ENCODE results near the gene NXPH3. TPM values are rescaled to one million over a fixed set of nuclear protein-coding genes. Genes with fewer than 3 reads are reported as not detected.

NXPH3 gene
- polyA plus RNA-seq, 1 of the 3 experiments (the other 2 are of a cell fraction): 0.30 TPM

DNA sequence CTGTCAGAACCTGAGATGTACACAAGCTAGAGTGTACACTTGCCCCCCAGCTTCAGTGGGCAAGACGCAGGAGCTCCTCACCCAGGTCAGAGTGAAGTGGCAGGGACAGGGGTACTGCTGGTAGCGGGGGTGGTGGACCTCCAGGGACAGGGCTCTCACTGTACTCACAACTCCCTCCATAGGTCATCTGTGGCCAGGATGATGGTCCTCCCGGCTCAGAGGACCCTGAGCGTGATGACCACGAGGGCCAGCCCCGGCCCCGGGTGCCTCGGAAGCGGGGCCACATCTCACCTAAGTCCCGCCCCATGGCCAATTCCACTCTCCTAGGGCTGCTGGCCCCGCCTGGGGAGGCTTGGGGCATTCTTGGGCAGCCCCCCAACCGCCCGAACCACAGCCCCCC is 2.7 kb downstream of the NXPH3 start (continued):
- TF ChIP-seq FOSL2 (IDR thresholded peaks at IDR 0.05; ENCODE audit: borderline replicate concordance, low read depth) (no peak), JUND (IDR thresholded peaks at IDR 0.05) (no peak), ELF1 (IDR thresholded peaks at IDR 0.05) (no peak), FOXJ3 (CRISPR knock-in tag; IDR thresholded peaks at IDR 0.05) (no peak), CHD2 (IDR thresholded peaks at IDR 0.05; ENCODE audit: low read length, partially characterized antibody) (no peak), TEAD4 (IDR thresholded peaks at IDR 0.05; ENCODE audit: borderline replicate concordance, insufficient read depth) (no peak), NRF1 (IDR thresholded peaks at IDR 0.05; ENCODE audit: low read depth, low read length) (no peak)
- TF ChIP-seq, protein P1, sequence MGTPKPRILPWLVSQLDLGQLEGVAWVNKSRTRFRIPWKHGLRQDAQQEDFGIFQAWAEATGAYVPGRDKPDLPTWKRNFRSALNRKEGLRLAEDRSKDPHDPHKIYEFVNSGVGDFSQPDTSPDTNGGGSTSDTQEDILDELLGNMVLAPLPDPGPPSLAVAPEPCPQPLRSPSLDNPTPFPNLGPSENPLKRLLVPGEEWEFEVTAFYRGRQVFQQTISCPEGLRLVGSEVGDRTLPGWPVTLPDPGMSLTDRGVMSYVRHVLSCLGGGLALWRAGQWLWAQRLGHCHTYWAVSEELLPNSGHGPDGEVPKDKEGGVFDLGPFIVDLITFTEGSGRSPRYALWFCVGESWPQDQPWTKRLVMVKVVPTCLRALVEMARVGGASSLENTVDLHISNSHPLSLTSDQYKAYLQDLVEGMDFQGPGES (IDR thresholded peaks at IDR 0.05; ENCODE audit: low read depth, low read length): no peak

DNA sequence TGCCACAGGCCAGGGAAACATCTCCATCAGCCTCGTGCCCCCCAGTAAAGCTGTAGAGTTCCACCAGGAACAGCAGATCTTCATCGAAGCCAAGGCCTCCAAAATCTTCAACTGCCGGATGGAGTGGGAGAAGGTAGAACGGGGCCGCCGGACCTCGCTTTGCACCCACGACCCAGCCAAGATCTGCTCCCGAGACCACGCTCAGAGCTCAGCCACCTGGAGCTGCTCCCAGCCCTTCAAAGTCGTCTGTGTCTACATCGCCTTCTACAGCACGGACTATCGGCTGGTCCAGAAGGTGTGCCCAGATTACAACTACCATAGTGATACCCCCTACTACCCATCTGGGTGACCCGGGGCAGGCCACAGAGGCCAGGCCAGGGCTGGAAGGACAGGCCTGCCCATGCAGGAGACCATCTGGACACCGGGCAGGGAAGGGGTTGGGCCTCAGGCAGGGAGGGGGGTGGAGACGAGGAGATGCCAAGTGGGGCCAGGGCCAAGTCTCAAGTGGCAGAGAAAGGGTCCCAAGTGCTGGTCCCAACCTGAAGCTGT is 3.4 kb downstream of the NXPH3 start:
- DNase-seq: peak; percentile 36
- Histone ChIP-seq H3K4me3 (ENCODE audit: low read depth in 2 of 2, low read length in 1 of 2) (no peak overlapping the region), H3K9me3 (no peaks in the 10 kb centered on the region), H2AFZ (ENCODE audit: low read depth) (no peak overlapping the region), H3K27ac (ENCODE audit: low read depth in 2 of 2, low read length in 1 of 2) (no peak overlapping the region), H4K20me1 (ENCODE audit: insufficient read depth) (no peaks in the 10 kb centered on the region), H3K4me1 (ENCODE audit: control insufficient read depth in 1 of 2, insufficient read depth in 2 of 2, low read depth in 1 of 2, low read length in 1 of 2) (peaks cover 9 to 20% of the 10 kb centered on the region in 2 experiments; a peak in 2 of 4 replicates), H3K79me2 (ENCODE audit: insufficient read depth) (no peaks in the 10 kb centered on the region), H3K36me3 (replicated peaks in 1 of 2; ENCODE audit: control insufficient read depth in 1 of 2, insufficient read depth in 2 of 2, low read length in 1 of 2) (no peaks in the 10 kb centered on the region), H3F3A (replicated peaks; ENCODE audit: insufficient read depth) (no peaks in the 10 kb centered on the region), H3K4me2 (no peak overlapping the region), H3K27me3 (ENCODE audit: insufficient read depth) (no peaks in the 10 kb centered on the region), H3K9ac (no peak overlapping the region), H3K9me2 (no peaks in the 10 kb centered on the region)
- TF ChIP-seq EZH2phosphoT487 (IDR thresholded peaks at IDR 0.05; ENCODE audit: borderline replicate concordance, low read depth) (no peak), NFIC (IDR thresholded peaks at IDR 0.05; ENCODE audit: borderline replicate concordance) (no peak), CHD2 (IDR thresholded peaks at IDR 0.05; ENCODE audit: low read length, partially characterized antibody) (no peak), ELF1 (IDR thresholded peaks at IDR 0.05) (no peak), MXI1 (IDR thresholded peaks at IDR 0.05; ENCODE audit: low read depth, low read length) (no peak), RFX5 (IDR thresholded peaks at IDR 0.05; ENCODE audit: low read length) (no peak)
- TF ChIP-seq, protein P2, sequence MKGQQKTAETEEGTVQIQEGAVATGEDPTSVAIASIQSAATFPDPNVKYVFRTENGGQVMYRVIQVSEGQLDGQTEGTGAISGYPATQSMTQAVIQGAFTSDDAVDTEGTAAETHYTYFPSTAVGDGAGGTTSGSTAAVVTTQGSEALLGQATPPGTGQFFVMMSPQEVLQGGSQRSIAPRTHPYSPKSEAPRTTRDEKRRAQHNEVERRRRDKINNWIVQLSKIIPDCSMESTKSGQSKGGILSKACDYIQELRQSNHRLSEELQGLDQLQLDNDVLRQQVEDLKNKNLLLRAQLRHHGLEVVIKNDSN (IDR thresholded peaks at IDR 0.05; ENCODE audit: borderline replicate concordance, low read depth): no peak
- TF ChIP-seq, protein P3, sequence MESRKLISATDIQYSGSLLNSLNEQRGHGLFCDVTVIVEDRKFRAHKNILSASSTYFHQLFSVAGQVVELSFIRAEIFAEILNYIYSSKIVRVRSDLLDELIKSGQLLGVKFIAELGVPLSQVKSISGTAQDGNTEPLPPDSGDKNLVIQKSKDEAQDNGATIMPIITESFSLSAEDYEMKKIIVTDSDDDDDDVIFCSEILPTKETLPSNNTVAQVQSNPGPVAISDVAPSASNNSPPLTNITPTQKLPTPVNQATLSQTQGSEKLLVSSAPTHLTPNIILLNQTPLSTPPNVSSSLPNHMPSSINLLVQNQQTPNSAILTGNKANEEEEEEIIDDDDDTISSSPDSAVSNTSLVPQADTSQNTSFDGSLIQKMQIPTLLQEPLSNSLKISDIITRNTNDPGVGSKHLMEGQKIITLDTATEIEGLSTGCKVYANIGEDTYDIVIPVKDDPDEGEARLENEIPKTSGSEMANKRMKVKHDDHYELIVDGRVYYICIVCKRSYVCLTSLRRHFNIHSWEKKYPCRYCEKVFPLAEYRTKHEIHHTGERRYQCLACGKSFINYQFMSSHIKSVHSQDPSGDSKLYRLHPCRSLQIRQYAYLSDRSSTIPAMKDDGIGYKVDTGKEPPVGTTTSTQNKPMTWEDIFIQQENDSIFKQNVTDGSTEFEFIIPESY (IDR thresholded peaks at IDR 0.05; ENCODE audit: borderline replicate concordance, low read depth): no peak
- TF ChIP-seq, protein P4, sequence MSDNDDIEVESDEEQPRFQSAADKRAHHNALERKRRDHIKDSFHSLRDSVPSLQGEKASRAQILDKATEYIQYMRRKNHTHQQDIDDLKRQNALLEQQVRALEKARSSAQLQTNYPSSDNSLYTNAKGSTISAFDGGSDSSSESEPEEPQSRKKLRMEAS (IDR thresholded peaks at IDR 0.05; ENCODE audit: low read depth): no peak
- TF ChIP-seq, protein P5, sequence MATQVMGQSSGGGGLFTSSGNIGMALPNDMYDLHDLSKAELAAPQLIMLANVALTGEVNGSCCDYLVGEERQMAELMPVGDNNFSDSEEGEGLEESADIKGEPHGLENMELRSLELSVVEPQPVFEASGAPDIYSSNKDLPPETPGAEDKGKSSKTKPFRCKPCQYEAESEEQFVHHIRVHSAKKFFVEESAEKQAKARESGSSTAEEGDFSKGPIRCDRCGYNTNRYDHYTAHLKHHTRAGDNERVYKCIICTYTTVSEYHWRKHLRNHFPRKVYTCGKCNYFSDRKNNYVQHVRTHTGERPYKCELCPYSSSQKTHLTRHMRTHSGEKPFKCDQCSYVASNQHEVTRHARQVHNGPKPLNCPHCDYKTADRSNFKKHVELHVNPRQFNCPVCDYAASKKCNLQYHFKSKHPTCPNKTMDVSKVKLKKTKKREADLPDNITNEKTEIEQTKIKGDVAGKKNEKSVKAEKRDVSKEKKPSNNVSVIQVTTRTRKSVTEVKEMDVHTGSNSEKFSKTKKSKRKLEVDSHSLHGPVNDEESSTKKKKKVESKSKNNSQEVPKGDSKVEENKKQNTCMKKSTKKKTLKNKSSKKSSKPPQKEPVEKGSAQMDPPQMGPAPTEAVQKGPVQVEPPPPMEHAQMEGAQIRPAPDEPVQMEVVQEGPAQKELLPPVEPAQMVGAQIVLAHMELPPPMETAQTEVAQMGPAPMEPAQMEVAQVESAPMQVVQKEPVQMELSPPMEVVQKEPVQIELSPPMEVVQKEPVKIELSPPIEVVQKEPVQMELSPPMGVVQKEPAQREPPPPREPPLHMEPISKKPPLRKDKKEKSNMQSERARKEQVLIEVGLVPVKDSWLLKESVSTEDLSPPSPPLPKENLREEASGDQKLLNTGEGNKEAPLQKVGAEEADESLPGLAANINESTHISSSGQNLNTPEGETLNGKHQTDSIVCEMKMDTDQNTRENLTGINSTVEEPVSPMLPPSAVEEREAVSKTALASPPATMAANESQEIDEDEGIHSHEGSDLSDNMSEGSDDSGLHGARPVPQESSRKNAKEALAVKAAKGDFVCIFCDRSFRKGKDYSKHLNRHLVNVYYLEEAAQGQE (IDR thresholded peaks at IDR 0.05; ENCODE audit: low read depth, low read length): no peak
- 86% methylated on average over 16 of the region's 17 CpGs for WGBS (ENCODE audit: low lambda C conversion rate)
- ChIA-PET CTCF (interaction anchor here (0.7 to 48.9 kb wide), 4 partner anchors 9 to 115 kb away, joined by 3 to 2107 read pairs (median 33); partner anchors contain the start of genes SLC35B1 and SPOP), POLR2A (no interaction called here)

Data from SK-N-SH (cell line).